ENCODE data around the gene MLEC.

MLEC gene

DNA sequence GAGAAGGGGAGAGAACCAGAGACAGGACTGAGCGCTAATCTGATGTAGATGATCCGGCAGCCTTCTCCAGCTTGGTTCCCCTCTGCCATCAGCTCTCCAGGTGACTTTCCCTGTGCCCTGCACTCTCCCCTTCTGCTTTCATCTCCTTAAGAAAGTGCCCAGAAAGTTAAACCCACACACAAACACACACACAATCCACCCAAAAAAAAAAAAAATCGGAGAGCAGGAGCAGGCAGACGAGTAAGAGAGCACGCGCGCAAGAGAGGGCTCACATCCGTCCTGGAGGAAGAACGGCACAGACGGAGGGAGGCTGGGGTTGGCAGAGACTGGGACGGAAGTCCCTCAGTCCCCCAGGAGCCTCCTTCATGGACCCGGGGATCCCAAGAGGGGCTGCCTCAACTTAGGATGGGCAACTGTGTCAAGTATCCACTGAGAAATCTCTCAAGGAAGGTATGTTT is 36.7 kb upstream of the MLEC start:
- Histone ChIP-seq H3K4me1 (peaks cover 30% of the 10 kb centered on the region), H2AFZ (no peak overlapping the region), H3K36me3 (ENCODE audit: control insufficient read depth, insufficient read depth, low read length) (no peaks in the 10 kb centered on the region), H3K27me3 (ENCODE audit: control insufficient read depth, insufficient read depth, low read length) (no peaks in the 10 kb centered on the region), H3K27ac (no peak overlapping the region), H3K4me3 (ENCODE audit: low read depth, low read length) (no peak overlapping the region), H3K79me2 (peaks cover 17% of the 10 kb centered on the region), H3K9ac (no peak overlapping the region), H3K9me3 (ENCODE audit: control insufficient read depth, low read length) (no peaks in the 10 kb centered on the region), H3K4me2 (ENCODE audit: low read length) (no peak overlapping the region)
- TF ChIP-seq CTCF (IDR thresholded peaks at IDR 0.05): no peak

DNA sequence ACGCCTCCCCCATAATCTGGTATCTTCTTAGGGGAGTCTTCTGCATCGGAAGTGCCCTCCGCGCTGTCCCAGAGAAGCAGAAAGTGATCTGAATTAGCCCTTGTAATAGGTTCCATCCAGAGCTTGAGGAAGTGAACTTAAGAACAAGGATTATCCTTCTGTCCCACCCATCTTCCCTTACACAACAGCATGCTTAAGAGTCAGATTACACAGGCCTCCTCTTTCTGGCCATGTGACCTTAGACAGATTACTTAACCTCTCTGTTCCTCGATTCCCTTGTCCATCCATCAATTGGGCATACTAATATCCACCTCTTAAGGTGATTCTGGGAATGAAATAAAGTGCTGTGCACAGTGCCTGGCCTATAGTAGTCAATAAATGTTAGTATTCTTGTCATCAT is 35.1 kb upstream of the MLEC start:
- Histone ChIP-seq H3K27ac (no peak overlapping the region), H3K9ac (no peak overlapping the region), H3K4me2 (ENCODE audit: low read length) (no peak overlapping the region), H3K9me3 (ENCODE audit: control insufficient read depth, low read length) (no peaks in the 10 kb centered on the region), H2AFZ (no peak overlapping the region), H3K27me3 (ENCODE audit: control insufficient read depth, insufficient read depth, low read length) (no peaks in the 10 kb centered on the region), H3K79me2 (peaks cover 17% of the 10 kb centered on the region), H3K4me1 (peaks cover 14% of the 10 kb centered on the region), H3K4me3 (ENCODE audit: low read depth, low read length) (no peak overlapping the region), H3K36me3 (ENCODE audit: control insufficient read depth, insufficient read depth, low read length) (no peaks in the 10 kb centered on the region)
- TF ChIP-seq CTCF (IDR thresholded peaks at IDR 0.05): no peak

DNA sequence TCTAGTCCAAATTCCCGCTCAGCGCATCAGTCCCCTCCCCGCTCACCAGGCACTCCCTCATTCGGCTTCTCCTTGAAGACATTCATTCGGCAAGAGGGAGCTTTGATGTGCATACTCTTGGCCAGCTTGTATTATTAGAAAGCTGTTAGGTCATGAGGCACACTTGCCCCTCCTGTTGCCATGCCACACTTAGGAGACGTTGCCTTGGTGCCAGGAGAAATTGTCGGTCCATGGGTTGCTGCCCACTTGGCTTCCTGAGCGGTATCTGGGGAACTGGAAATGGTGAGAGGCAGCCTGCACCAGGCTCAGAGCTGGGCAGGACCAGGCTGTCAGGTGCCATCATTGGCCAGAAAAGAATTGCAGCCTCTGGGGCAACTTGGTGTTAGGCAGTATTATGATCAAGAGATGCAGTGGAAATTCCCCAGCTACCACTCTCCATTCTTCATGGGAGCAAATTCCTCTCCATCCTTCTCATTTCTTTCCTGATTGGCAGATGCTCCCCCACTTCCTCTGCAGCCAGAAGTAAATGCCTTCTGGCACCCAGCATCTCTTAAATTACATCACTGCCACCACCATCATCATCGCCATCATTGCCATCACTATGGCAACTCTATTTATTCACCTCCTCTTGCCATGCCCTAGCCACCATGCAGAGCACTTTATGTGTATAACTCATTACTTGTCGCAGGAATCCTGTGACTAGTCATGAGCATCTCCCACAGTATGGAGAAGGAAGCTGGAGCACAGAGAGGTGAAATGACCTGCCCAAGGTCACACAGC is 34.1 kb upstream of the MLEC start:
- TF ChIP-seq CTCF (IDR thresholded peaks at IDR 0.05): no peak
- H3K36me3 ChIP-seq (ENCODE audit: control insufficient read depth, insufficient read depth, low read length): no peaks in the 10 kb centered on the region
- H3K27ac ChIP-seq: no peak overlapping the region
- H3K9ac ChIP-seq: no peak overlapping the region
- no peak overlapping the region for H3K4me2 ChIP-seq (ENCODE audit: low read length)
- no peaks in the 10 kb centered on the region for H3K27me3 ChIP-seq (ENCODE audit: control insufficient read depth, insufficient read depth, low read length)
- H2AFZ ChIP-seq: no peak overlapping the region
- no peaks in the 10 kb centered on the region for H3K9me3 ChIP-seq (ENCODE audit: control insufficient read depth, low read length)
- peaks cover 19% of the 10 kb centered on the region for H3K79me2 ChIP-seq
- peaks cover 14% of the 10 kb centered on the region for H3K4me1 ChIP-seq
- no peak overlapping the region for H3K4me3 ChIP-seq (ENCODE audit: low read depth, low read length)

- Histone ChIP-seq H3K27ac (no peak overlapping the region), H3K9ac (no peak overlapping the region), H3K9me3 (ENCODE audit: control insufficient read depth, low read length) (no peaks in the 10 kb centered on the region), H3K4me3 (ENCODE audit: low read depth, low read length) (no peak overlapping the region), H2AFZ (no peak overlapping the region), H3K36me3 (ENCODE audit: control insufficient read depth, insufficient read depth, low read length) (no peaks in the 10 kb centered on the region), H3K27me3 (ENCODE audit: control insufficient read depth, insufficient read depth, low read length) (no peaks in the 10 kb centered on the region), H3K79me2 (peaks cover 14% of the 10 kb centered on the region), H3K4me2 (ENCODE audit: low read length) (no peak overlapping the region), H3K4me1 (peaks cover 7% of the 10 kb centered on the region)
- TF ChIP-seq CTCF (IDR thresholded peaks at IDR 0.05): no peak
These were observed 33.3 kb upstream of the MLEC start for GRCh38 chr12:120653611-120654010.

GRCh38 chr12:120654656-120655055 is 32.3 kb upstream of the MLEC start:
- no peaks in the 10 kb centered on the region for H3K9me3 ChIP-seq (ENCODE audit: control insufficient read depth, low read length)
- H3K27me3 ChIP-seq (ENCODE audit: control insufficient read depth, insufficient read depth, low read length): no peaks in the 10 kb centered on the region
- H3K4me3 ChIP-seq (ENCODE audit: low read depth, low read length): no peak overlapping the region
- H3K9ac ChIP-seq: no peak overlapping the region
- no peak overlapping the region for H3K4me2 ChIP-seq (ENCODE audit: low read length)
- no peak for TF ChIP-seq CTCF (IDR thresholded peaks at IDR 0.05)
- no peak overlapping the region for H2AFZ ChIP-seq
- no peak overlapping the region for H3K27ac ChIP-seq
- no peaks in the 10 kb centered on the region for H3K4me1 ChIP-seq
- no peaks in the 10 kb centered on the region for H3K36me3 ChIP-seq (ENCODE audit: control insufficient read depth, insufficient read depth, low read length)
- H3K79me2 ChIP-seq: peaks cover 12% of the 10 kb centered on the region

Measured in parathyroid adenoma (tissue), 2 donors.